HepG2 (cell line): ENCODE results near the gene FBXL12. TPM values are rescaled to one million over a fixed set of nuclear protein-coding genes. Genes with fewer than 3 reads are reported as not detected.
"Not testable (repeated sequence)": the region's sequence is repeated elsewhere in the genome, so short reads cannot be mapped to it uniquely, and the experiment has no call there.

Source experiments
- ATAC-seq: fragments of 200-7000 bp; cut with Tn5 transposase; 3 replicates; pipeline ENCODE4 v1.9.1; 2020; ENCODE audit warnings: mild to moderate bottlenecking, moderate library complexity
- BruUV-seq: library from RNA; stranded (reverse); fragments of 400-500 nt; replicated peaks from 2 replicates; lab custom pipeline; 2021; lab: Mats Ljungman, UMichigan
- CTCF ChIA-PET: fragments of 300-600 bp; formaldehyde crosslinking; extraction: SDS; loops from one replicate; lab custom pipeline; 2021; ENCODE audit warnings: low total read pairs, inconsistent platforms, low intra/inter-chr PET ratio; lab: Yijun Ruan, JAX
- POLR2A ChIA-PET: fragments of 350-600 bp; sonication (Branson Sonifier 250); formaldehyde crosslinking; loops from one replicate; lab custom pipeline; 2020; ENCODE audit warnings: antibody characterized with exemption, inconsistent platforms; lab: Yijun Ruan, JAX
- DNase-seq: peaks from one replicate; pipeline ENCODE4 v3.0.0-alpha.2; 2015; ENCODE audit warnings: low spot score
- FAIRE-seq: peaks from 3 replicates; lab custom pipeline; 2011; peaks lifted over from hg19 to GRCh38; lab: Jason Lieb, UNC
- H2AFZ ChIP-seq: one replicate; pipeline ENCODE4 v1.6.1; 2011; ENCODE audit warnings: low read length, inconsistent platforms
- H3K27ac ChIP-seq: fragments of 300-600 bp; 3 replicates; pipeline ENCODE4 v1.8.0; 2011; ENCODE audit warnings: mixed run types, mild to moderate bottlenecking, mixed read lengths, low read length, inconsistent platforms; ENCODE audit not compliant: insufficient read depth; ENCODE audit errors: extremely low read length
- H3K27me3 ChIP-seq, 2 experiments: fragments of 200-600 bp in 1 of 2; 2 replicates in 1 of 2; 3 replicates in 1 of 2; pipeline versions ENCODE4 v1.6.0 to v1.8.0; 2011; ENCODE audit warnings: low read length in 2 of 2, mild to moderate bottlenecking in 2 of 2, moderate library complexity in 2 of 2, inconsistent platforms in 1 of 2; ENCODE audit not compliant: insufficient read depth in 2 of 2, control insufficient read depth in 1 of 2
- H3K36me3 ChIP-seq, 2 experiments: fragments of 200-600 bp in 1 of 2; replicated peaks in 1 of 2; 2 replicates in 1 of 2; 3 replicates in 1 of 2; pipeline versions ENCODE4 v1.5.1 to v1.8.0; 2011; ENCODE audit warnings: low read length in 2 of 2, inconsistent platforms in 1 of 2; ENCODE audit not compliant: insufficient read depth in 2 of 2, control insufficient read depth in 1 of 2
- H3K4me1 ChIP-seq: 2 replicates; pipeline ENCODE4 v1.5.1; 2012; ENCODE audit warnings: low read length, inconsistent platforms; ENCODE audit not compliant: insufficient read depth
- H3K4me2 ChIP-seq: 2 replicates; pipeline ENCODE4 v1.6.0; 2011; ENCODE audit warnings: low read depth, low read length, inconsistent platforms
- H3K4me3 ChIP-seq, 3 experiments: fragments of 200-600 bp in 1 of 3; sonication (generic), shearing (Covaris generic) in 1 of 3; replicated peaks in 1 of 3; 2 replicates each; pipeline ENCODE4 v1.5.1; 2011 to 2016; ENCODE audit warnings: low read length in 3 of 3, inconsistent platforms in 2 of 3, low read depth in 2 of 3, mild to moderate bottlenecking in 2 of 3, control low read depth in 1 of 3, mixed read lengths in 1 of 3; ENCODE audit not compliant: insufficient read depth in 1 of 3
- H3K79me2 ChIP-seq: one replicate; pipeline ENCODE4 v1.6.1; 2011; ENCODE audit warnings: low read length, inconsistent platforms; ENCODE audit not compliant: insufficient read depth
- H3K9ac ChIP-seq: 2 replicates; pipeline ENCODE4 v1.6.0; 2011; ENCODE audit warnings: mild to moderate bottlenecking, low read depth, low read length, inconsistent platforms; ENCODE audit not compliant: insufficient read depth
- H3K9me3 ChIP-seq: 2 replicates; pipeline ENCODE4 v1.5.1; 2012; ENCODE audit warnings: mild to moderate bottlenecking, low read length
- H4K20me1 ChIP-seq: 2 replicates; pipeline ENCODE4 v1.6.0; 2011; ENCODE audit warnings: inconsistent platforms, mild to moderate bottlenecking, low read length, moderate library complexity; ENCODE audit not compliant: insufficient read depth
- AKNA ChIP-seq: sonication (generic); formaldehyde crosslinking; IDR thresholded peaks from 2 replicates; pipeline ENCODE4 v1.4.0; 2020; ENCODE audit warnings: missing genetic modification reagents, borderline replicate concordance
- ELF3 ChIP-seq: IDR thresholded peaks from 2 replicates; pipeline ENCODE4 v1.6.1; 2016; ENCODE audit warnings: missing genetic modification reagents, missing compliant biosample characterization
- PHF21A ChIP-seq: sonication (generic); formaldehyde crosslinking; IDR thresholded peaks from 2 replicates; pipeline ENCODE4 v1.5.0; 2020; ENCODE audit warnings: mild to moderate bottlenecking, missing genetic modification reagents
- SMYD3 ChIP-seq: sonication (generic); formaldehyde crosslinking; IDR thresholded peaks from 2 replicates; pipeline ENCODE4 v1.8.1; 2023; ENCODE audit warnings: mild to moderate bottlenecking, missing genetic modification reagents
- TIGD3 ChIP-seq: sonication (generic); formaldehyde crosslinking; IDR thresholded peaks from 2 replicates; pipeline ENCODE4 v1.5.1; 2020; ENCODE audit warnings: mild to moderate bottlenecking, missing genetic modification reagents, borderline replicate concordance
- ZFX ChIP-seq: sonication (generic); formaldehyde crosslinking; IDR thresholded peaks from 2 replicates; pipeline ENCODE4 v1.4.0; 2020; ENCODE audit warnings: mild to moderate bottlenecking, low read depth, missing genetic modification reagents, moderate library complexity
- WGBS: methylation state at CpG from one replicate; pipeline ENCODE4 v1.1.6; 2017; ENCODE audit warnings: low lambda C conversion rate; 5-methylcytosine and 5-hydroxymethylcytosine counted together
- in situ Hi-C: cut with HindIII; loops from 2 replicates; pipeline ENCODE4 v1.10.0; 2017; ENCODE audit warnings: low pct_unique_long_range_greater_than_20kb; ENCODE audit not compliant: extremely low pct_ligation_motif_present
- intact Hi-C: fragments of 100-400 bp; cut with micrococcal nuclease; formaldehyde crosslinking; loops from one replicate; pipeline ENCODE4 v1.10.0; 2022; ENCODE audit not compliant: unreplicated experiment
- polyA plus RNA-seq, 8 experiments: library from polyadenylated mRNA; depleted of rRNA in 3 of 8; stranded (reverse) in 7 of 8; unstranded in 1 of 8; fragments of >200 nt; fragmentation: Illumina TruSeq in 4 of 8; extraction: Trizol in 4 of 8; gene quantifications; 2 replicates each; pipeline versions ENCODE4 v1.2.1 to v1.2.3, GENCODE V29; 2011 to 2016; ENCODE audit warnings: low read depth in 4 of 8, missing spikeins in 1 of 8, mixed read lengths in 1 of 8; ENCODE audit not compliant: insufficient read depth in 1 of 8
- total RNA-seq, 5 experiments: library from RNA; depleted of rRNA; stranded (reverse); fragments of >200 nt; fragmentation: Illumina TruSeq; extraction: Trizol; gene quantifications; 2 replicates each; pipeline ENCODE4 v1.2.3, GENCODE V29; 2016; ENCODE audit warnings: low read depth in 1 of 5

Gene FBXL12
- total and polyA plus RNA-seq, 2 of the 13 experiments (the other 11 are each of a cell fraction or from before 2014, with no cell fraction given), result 20.4 to 23.1 TPM

GRCh38 chr19:9789579-9789978 is 29.3 kb downstream of the FBXL12 start:
- CTCF ChIA-PET, result interaction anchor here (1.7 to 2.7 kb wide), 2 partner anchors 164 to 203 kb away, joined by 3 to 31 read pairs; no protein-coding TSS in a partner anchor
- in situ Hi-C loops, result loop anchor here (25.0 kb wide), 1 partner anchor 652 kb away; the partner anchor contains the start of genes OR7G3 and ZNF317
- not testable (repeated sequence) for ATAC-seq

GRCh38 chr19:9789066-9789465 is 29.8 kb downstream of the FBXL12 start:
- no peaks in the 10 kb centered on the region for H3K36me3 ChIP-seq
- no TSS peak for BruUV-seq
- peak overlapping the region; percentile 83 for H2AFZ ChIP-seq
- H3K4me2 ChIP-seq, result peak overlapping the region; percentile 90
- intact Hi-C loops (no loop called here), in situ Hi-C loops (loop anchor here (25.0 kb wide), 1 partner anchor 652 kb away; the partner anchor contains the start of genes OR7G3 and ZNF317)
- peak overlapping the region; percentile 46 to 65 (median 52); a peak in 5 of 6 replicates for H3K4me3 ChIP-seq
- no peaks in the 10 kb centered on the region for H3K9me3 ChIP-seq
- no peak for DNase-seq
- POLR2A ChIA-PET, result interaction anchor here (1.3 kb wide), 1 partner anchor 20 kb away, joined by 5 read pairs; the partner anchor contains the start of gene ZNF846
- no peaks in the 10 kb centered on the region for H4K20me1 ChIP-seq
- no peak for FAIRE-seq
- H3K79me2 ChIP-seq, result no peaks in the 10 kb centered on the region
- peak overlapping the region; percentile 56; the same call in 1 of the 2 replicates for H3K9ac ChIP-seq
- no peaks in the 10 kb centered on the region for H3K27me3 ChIP-seq
- peaks cover 27% of the 10 kb centered on the region for H3K4me1 ChIP-seq
- H3K27ac ChIP-seq, result no peak overlapping the region
- CTCF ChIA-PET, result interaction anchor here (1.7 to 2.7 kb wide), 2 partner anchors 163 to 202 kb away, joined by 3 to 31 read pairs; no protein-coding TSS in a partner anchor
- no peak for ATAC-seq
- 55% methylated on average over 11 of the region's 11 CpGs for WGBS
- TF ChIP-seq TIGD3 (CRISPR knock-in tag) (no peak), AKNA (CRISPR knock-in tag) (no peak), SMYD3 (CRISPR knock-in tag) (no peak), PHF21A (no peak)

More at GRCh38 chr19:9789579-9789978, 29.3 kb downstream of the FBXL12 start:
- H3K4me2 ChIP-seq, result peak overlapping the region; percentile 90
- H3K27ac ChIP-seq, H3K9me3 ChIP-seq, BruUV-seq, DNase-seq, H3K36me3 ChIP-seq, H3K79me2 ChIP-seq, FAIRE-seq, H4K20me1 ChIP-seq, POLR2A ChIA-PET, H3K27me3 ChIP-seq, intact Hi-C loops: not testable (repeated sequence)
- peak overlapping the region; percentile 56 for H3K9ac ChIP-seq
- peak overlapping the region; percentile 46 to 65 (median 52); a peak in 5 of 6 replicates for H3K4me3 ChIP-seq
- 0 out of 2 replicates have a peak, but pooled peaks have one; percentile 38 for TF ChIP-seq ZFX (CRISPR knock-in tag)
- 0 out of 2 replicates have a peak, but pooled peaks have one; percentile 4 for TF ChIP-seq ELF3 (CRISPR knock-in tag)
- H3K4me1 ChIP-seq, result peaks cover 27% of the 10 kb centered on the region
- H2AFZ ChIP-seq, result peak overlapping the region; percentile 83
- 3% methylated on average over 5 of the region's 5 CpGs for WGBS
